ENCODE measurements around the gene SYNPO2L. TPM values are rescaled to one million over a fixed set of nuclear protein-coding genes. Genes with fewer than 3 reads are reported as not detected.

SYNPO2L gene
- total and polyA plus RNA-seq, 2 experiments from 2014 or later, result 0.11 to 0.34 TPM

GRCh38 chr10:73614720-73615119 lies 41.1 kb downstream of the SYNPO2L start:
- TF ChIP-seq EZH2 (IDR thresholded peaks at IDR 0.05; ENCODE audit: insufficient read depth, poor library complexity, severe bottlenecking) (no peak), EZH2phosphoT487 (IDR thresholded peaks at IDR 0.05; ENCODE audit: insufficient read depth, low read depth) (no peak)
- H3K27ac ChIP-seq, result no peak overlapping the region
- no peak overlapping the region for H3K9ac ChIP-seq
- no peak overlapping the region for H3K4me2 ChIP-seq (ENCODE audit: unreplicated experiment)
- in situ Hi-C loops (cut with MboI), result no loop called here
- H3K79me2 ChIP-seq (ENCODE audit: insufficient read depth), result no peaks in the 10 kb centered on the region
- H3K36me3 ChIP-seq (ENCODE audit: low read depth), result no peaks in the 10 kb centered on the region
- no peaks in the 10 kb centered on the region for H4K20me1 ChIP-seq (ENCODE audit: insufficient read depth)
- H3K9me2 ChIP-seq (ENCODE audit: insufficient read depth), result no peaks in the 10 kb centered on the region
- no peak overlapping the region for H3K4me3 ChIP-seq
- WGBS, 2 experiments (ENCODE audit: low coverage in 1 of 2, low lambda C conversion rate in 2 of 2, missing lambda C conversion rate in 2 of 2), result 90 to 93% methylated on average over 3 of the region's 3 CpGs
- no peaks in the 10 kb centered on the region for H3K27me3 ChIP-seq (replicated peaks; ENCODE audit: insufficient read depth)
- DNase-seq, result no peak
- no peaks in the 10 kb centered on the region for H3K4me1 ChIP-seq (ENCODE audit: insufficient read depth)
- H3K9me3 ChIP-seq (ENCODE audit: low read depth), result no peaks in the 10 kb centered on the region
- H2AFZ ChIP-seq, result no peak overlapping the region
- H3F3A ChIP-seq (ENCODE audit: insufficient read depth), result no peaks in the 10 kb centered on the region

GRCh38 chr10:73609116-73609515 lies 46.7 kb downstream of the SYNPO2L start:
- in situ Hi-C loops (cut with MboI), result no loop called here
- no peak overlapping the region for H3K4me2 ChIP-seq (ENCODE audit: unreplicated experiment)

GRCh38 chr10:73601486-73601921 lies 54.3 kb downstream of the SYNPO2L start:
- in situ Hi-C loops (cut with MboI), result no loop called here
- Histone ChIP-seq H3K9me2 (ENCODE audit: insufficient read depth) (no peaks in the 10 kb centered on the region), H3K9me3 (ENCODE audit: low read depth) (no peaks in the 10 kb centered on the region), H3K9ac (no peak overlapping the region), H2AFZ (no peak overlapping the region), H3K36me3 (ENCODE audit: low read depth) (no peaks in the 10 kb centered on the region), H3K4me2 (ENCODE audit: unreplicated experiment) (no peak overlapping the region), H3K27me3 (replicated peaks; ENCODE audit: insufficient read depth) (no peaks in the 10 kb centered on the region), H3K79me2 (ENCODE audit: insufficient read depth) (no peaks in the 10 kb centered on the region), H3K4me3 (no peak overlapping the region), H4K20me1 (ENCODE audit: insufficient read depth) (no peaks in the 10 kb centered on the region), H3F3A (ENCODE audit: insufficient read depth) (no peaks in the 10 kb centered on the region), H3K27ac (no peak overlapping the region), H3K4me1 (ENCODE audit: insufficient read depth) (peaks cover 9% of the 10 kb centered on the region)
- TF ChIP-seq EZH2 (IDR thresholded peaks at IDR 0.05; ENCODE audit: insufficient read depth, poor library complexity, severe bottlenecking) (no peak), EZH2phosphoT487 (IDR thresholded peaks at IDR 0.05; ENCODE audit: insufficient read depth, low read depth) (no peak)
- WGBS, 2 experiments (ENCODE audit: low coverage in 1 of 2, low lambda C conversion rate in 2 of 2, missing lambda C conversion rate in 2 of 2), result 95 to 97% methylated on average over 3 of the region's 3 CpGs
- no peak for DNase-seq

More at GRCh38 chr10:73609116-73609515, 46.7 kb downstream of the SYNPO2L start:
- TF ChIP-seq EZH2phosphoT487 (IDR thresholded peaks at IDR 0.05; ENCODE audit: insufficient read depth, low read depth) (no peak), EZH2 (IDR thresholded peaks at IDR 0.05; ENCODE audit: insufficient read depth, poor library complexity, severe bottlenecking) (no peak)
- Histone ChIP-seq H3F3A (ENCODE audit: insufficient read depth) (no peaks in the 10 kb centered on the region), H3K4me1 (ENCODE audit: insufficient read depth) (no peaks in the 10 kb centered on the region), H3K9me3 (ENCODE audit: low read depth) (no peaks in the 10 kb centered on the region), H3K27ac (no peak overlapping the region), H3K36me3 (ENCODE audit: low read depth) (no peaks in the 10 kb centered on the region), H3K27me3 (replicated peaks; ENCODE audit: insufficient read depth) (no peaks in the 10 kb centered on the region), H2AFZ (no peak overlapping the region), H3K9ac (no peak overlapping the region), H3K79me2 (ENCODE audit: insufficient read depth) (no peaks in the 10 kb centered on the region), H3K4me3 (no peak overlapping the region), H3K9me2 (ENCODE audit: insufficient read depth) (no peaks in the 10 kb centered on the region), H4K20me1 (ENCODE audit: insufficient read depth) (no peaks in the 10 kb centered on the region)
- no peak for DNase-seq
- whole genome bisulfite sequencing, 2 experiments (ENCODE audit: low coverage in 1 of 2, low lambda C conversion rate in 2 of 2, missing lambda C conversion rate in 2 of 2), result 75 to 87% methylated on average over 4 of the region's 4 CpGs

DNA sequence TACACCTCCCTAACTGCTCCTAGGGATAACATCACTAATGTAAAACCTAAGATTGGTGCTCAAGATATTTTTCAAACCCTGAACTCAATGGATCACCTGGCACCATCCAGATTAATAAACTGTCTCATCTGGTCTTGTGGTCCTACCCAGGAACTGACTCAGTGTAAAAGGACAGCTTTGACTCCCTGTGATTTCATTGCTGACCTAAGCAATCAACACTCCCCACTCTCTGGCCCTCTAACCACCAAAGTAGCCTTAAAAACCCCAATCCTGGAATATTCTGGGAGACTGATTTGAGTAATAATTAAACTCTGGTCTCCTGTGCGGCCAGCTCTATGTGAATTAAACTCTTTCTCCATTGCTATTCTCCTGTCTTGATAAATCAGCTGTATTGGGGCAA lies 58.5 kb downstream of the SYNPO2L start:
- H3K36me3 ChIP-seq (ENCODE audit: low read depth), result no peaks in the 10 kb centered on the region
- WGBS, 2 experiments (ENCODE audit: low coverage in 1 of 2, low lambda C conversion rate in 2 of 2, missing lambda C conversion rate in 2 of 2), result 71 to 78% methylated on average over 1 of the region's 1 CpG
- peaks cover 9% of the 10 kb centered on the region for H3K4me1 ChIP-seq (ENCODE audit: insufficient read depth)
- in situ Hi-C loops (cut with MboI), result no loop called here
- no peaks in the 10 kb centered on the region for H3K79me2 ChIP-seq (ENCODE audit: insufficient read depth)
- H3K9me3 ChIP-seq (ENCODE audit: low read depth), result no peaks in the 10 kb centered on the region
- 0 out of 2 replicates have a peak, but pooled peaks cover under 1% of the 10 kb centered on the region for H3F3A ChIP-seq (ENCODE audit: insufficient read depth)
- no peak overlapping the region for H3K9ac ChIP-seq
- TF ChIP-seq EZH2phosphoT487 (IDR thresholded peaks at IDR 0.05; ENCODE audit: insufficient read depth, low read depth), result no peak
- no peak for TF ChIP-seq EZH2 (IDR thresholded peaks at IDR 0.05; ENCODE audit: insufficient read depth, poor library complexity, severe bottlenecking)
- no peak overlapping the region for H3K4me3 ChIP-seq
- no peaks in the 10 kb centered on the region for H4K20me1 ChIP-seq (ENCODE audit: insufficient read depth)
- H2AFZ ChIP-seq, result no peak overlapping the region
- peak; percentile 44 for DNase-seq
- no peaks in the 10 kb centered on the region for H3K9me2 ChIP-seq (ENCODE audit: insufficient read depth)
- H3K27me3 ChIP-seq (replicated peaks; ENCODE audit: insufficient read depth), result no peaks in the 10 kb centered on the region
- no peak overlapping the region for H3K4me2 ChIP-seq (ENCODE audit: unreplicated experiment)
- no peak overlapping the region for H3K27ac ChIP-seq

Other genes starting within 250 kb of the SYNPO2L start
- gene ANXA7, start 242.0 kb downstream of the SYNPO2L start, total RNA-seq (2014; rRNA removed; shearing (Covaris generic)), result 118 and 152 TPM in 2 replicates
- gene ANXA7, start 242.0 kb downstream of the SYNPO2L start, polyA plus RNA-seq (2016; fragmentation: Nextera tagmentation; extraction: Ambion mirVana), result 167 and 178 TPM in 2 replicates
- gene MSS51, start 222.5 kb downstream of the SYNPO2L start, total RNA-seq (2014; rRNA removed; shearing (Covaris generic)), result 1.0 and 1.5 TPM in 2 replicates
- gene MSS51, start 222.5 kb downstream of the SYNPO2L start, polyA plus RNA-seq (2016; fragmentation: Nextera tagmentation; extraction: Ambion mirVana), result 0.26 and 0.28 TPM in 2 replicates
- gene PPP3CB, start 160.0 kb downstream of the SYNPO2L start, total RNA-seq (2014; rRNA removed; shearing (Covaris generic)), result 29.5 and 37.6 TPM in 2 replicates
- gene PPP3CB, start 160.0 kb downstream of the SYNPO2L start, polyA plus RNA-seq (2016; fragmentation: Nextera tagmentation; extraction: Ambion mirVana), result 21.2 and 23.7 TPM in 2 replicates
- 4.2 and 18.5 TPM in 2 replicates for gene USP54, start 64.7 kb downstream of the SYNPO2L start, total RNA-seq (2014; rRNA removed; shearing (Covaris generic))
- 4.0 and 6.8 TPM in 2 replicates for gene USP54, start 64.7 kb downstream of the SYNPO2L start, polyA plus RNA-seq (2016; fragmentation: Nextera tagmentation; extraction: Ambion mirVana)
- gene MYOZ1, start 14.6 kb downstream of the SYNPO2L start, total RNA-seq (2014; rRNA removed; shearing (Covaris generic)), result 0.32 TPM in 1 of 2 replicates, not detected in the other
- 0.39 and 0.44 TPM in 2 replicates for gene MYOZ1, start 14.6 kb downstream of the SYNPO2L start, polyA plus RNA-seq (2016; fragmentation: Nextera tagmentation; extraction: Ambion mirVana)
- gene AGAP5, start 42.1 kb upstream of the SYNPO2L start, total RNA-seq (2014; rRNA removed; shearing (Covaris generic)), result 2.1 and 3.9 TPM in 2 replicates
- gene AGAP5, start 42.1 kb upstream of the SYNPO2L start, polyA plus RNA-seq (2016; fragmentation: Nextera tagmentation; extraction: Ambion mirVana), result 0.75 and 0.80 TPM in 2 replicates
- 75.6 and 87.1 TPM in 2 replicates for gene SEC24C, start 88.3 kb upstream of the SYNPO2L start, total RNA-seq (2014; rRNA removed; shearing (Covaris generic))
- gene SEC24C, start 88.3 kb upstream of the SYNPO2L start, polyA plus RNA-seq (2016; fragmentation: Nextera tagmentation; extraction: Ambion mirVana), result 30.6 and 31.4 TPM in 2 replicates
- gene CHCHD1, start 126.0 kb upstream of the SYNPO2L start, total RNA-seq (2014; rRNA removed; shearing (Covaris generic)), result 23.1 and 26.9 TPM in 2 replicates
- 66.3 and 73.0 TPM in 2 replicates for gene CHCHD1, start 126.0 kb upstream of the SYNPO2L start, polyA plus RNA-seq (2016; fragmentation: Nextera tagmentation; extraction: Ambion mirVana)
- 44.4 and 61.5 TPM in 2 replicates for gene ZSWIM8, start 129.6 kb upstream of the SYNPO2L start, total RNA-seq (2014; rRNA removed; shearing (Covaris generic))
- gene ZSWIM8, start 129.6 kb upstream of the SYNPO2L start, polyA plus RNA-seq (2016; fragmentation: Nextera tagmentation; extraction: Ambion mirVana), result 24.3 and 25.5 TPM in 2 replicates
- gene NDST2, start 155.6 kb upstream of the SYNPO2L start, total RNA-seq (2014; rRNA removed; shearing (Covaris generic)), result 26.8 and 50.0 TPM in 2 replicates
- gene NDST2, start 155.6 kb upstream of the SYNPO2L start, polyA plus RNA-seq (2016; fragmentation: Nextera tagmentation; extraction: Ambion mirVana), result 27.4 and 30.9 TPM in 2 replicates
- gene CAMK2G, start 218.5 kb upstream of the SYNPO2L start, total RNA-seq (2014; rRNA removed; shearing (Covaris generic)), result 25.7 and 29.1 TPM in 2 replicates
- gene CAMK2G, start 218.5 kb upstream of the SYNPO2L start, polyA plus RNA-seq (2016; fragmentation: Nextera tagmentation; extraction: Ambion mirVana), result 24.3 and 28.2 TPM in 2 replicates

Measured in GM23248 (cell line).